SK-N-MC (cell line): ENCODE data around the gene LMTK2.

Experiments
- DNase-seq: peaks from one replicate; pipeline ENCODE4 v3.0.0-alpha.2; 2011; ENCODE audit warnings: low read depth, low spot score
- H3K27ac ChIP-seq: fragments of 200-600 bp; sonication (generic); 2 replicates; pipeline ENCODE4 v1.5.1; 2016; ENCODE audit warnings: mixed run types
- H3K36me3 ChIP-seq: fragments of 200-600 bp; sonication (generic); 2 replicates; pipeline ENCODE4 v1.6.1; 2017; ENCODE audit warnings: antibody characterized with exemption, low read length, mixed read lengths; ENCODE audit not compliant: insufficient read depth
- H3K4me3 ChIP-seq: fragments of 200-600 bp; sonication (generic); 2 replicates; pipeline ENCODE4 v1.5.1; 2016
- H3K9ac ChIP-seq: fragments of 200-600 bp; sonication (generic); 2 replicates; pipeline ENCODE4 v1.8.0; 2017; ENCODE audit warnings: mixed run types, mixed read lengths; ENCODE audit not compliant: insufficient read length
- H3K9me3 ChIP-seq: fragments of 200-600 bp; sonication (generic); 2 replicates; pipeline ENCODE4 v1.6.1; 2017; ENCODE audit warnings: low read depth, mild to moderate bottlenecking, antibody characterized with exemption, low read length, moderate library complexity, mixed read lengths
- EZH2 ChIP-seq: fragments of 200-600 bp; sonication (generic); IDR thresholded peaks from one replicate; pipeline ENCODE4 v1.6.1; 2017; ENCODE audit warnings: antibody characterized with exemption
- FOXP2 ChIP-seq: optimal IDR thresholded peaks from 2 replicates; pipeline ENCODE3; 2011; ENCODE audit warnings: mild to moderate bottlenecking, moderate library complexity; ENCODE audit not compliant: insufficient read depth; ENCODE audit errors: extremely low read length, control extremely low read depth
- POLR2AphosphoS5 ChIP-seq: IDR thresholded peaks from 2 replicates; pipeline ENCODE4 v1.6.1; 2012; ENCODE audit warnings: mild to moderate bottlenecking, low read depth, low read length, borderline replicate concordance

Gene LMTK2

DNA sequence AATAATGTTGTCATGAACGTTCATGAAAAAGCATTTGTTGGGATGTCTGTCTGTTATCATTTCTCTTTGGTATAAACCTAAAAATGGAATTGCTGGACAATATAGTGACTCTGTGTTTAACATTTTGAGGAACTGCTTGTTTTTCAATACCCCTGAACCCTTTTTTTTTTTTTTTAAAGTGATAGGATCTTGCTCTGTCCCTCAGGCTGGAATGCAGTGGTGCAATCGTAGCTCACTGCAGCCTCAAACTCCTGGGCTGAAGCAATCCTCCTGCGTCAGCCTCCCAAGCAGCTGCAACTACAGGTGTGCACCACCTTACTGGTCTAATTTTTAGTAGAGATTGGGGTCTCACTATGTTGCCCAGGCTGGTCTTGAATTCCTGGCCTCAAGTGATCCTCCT, 15.1 kb upstream of the LMTK2 start:
- H3K36me3 ChIP-seq, result no peaks in the 10 kb centered on the region
- no peak overlapping the region for H3K9ac ChIP-seq
- DNase-seq, result no peak
- H3K4me3 ChIP-seq, result no peak overlapping the region
- no peaks in the 10 kb centered on the region; the same call in 1 of the 2 replicates for H3K9me3 ChIP-seq
- H3K27ac ChIP-seq, result no peak overlapping the region
- TF ChIP-seq FOXP2 (no peak), EZH2 (no peak), POLR2AphosphoS5 (no peak)

DNA sequence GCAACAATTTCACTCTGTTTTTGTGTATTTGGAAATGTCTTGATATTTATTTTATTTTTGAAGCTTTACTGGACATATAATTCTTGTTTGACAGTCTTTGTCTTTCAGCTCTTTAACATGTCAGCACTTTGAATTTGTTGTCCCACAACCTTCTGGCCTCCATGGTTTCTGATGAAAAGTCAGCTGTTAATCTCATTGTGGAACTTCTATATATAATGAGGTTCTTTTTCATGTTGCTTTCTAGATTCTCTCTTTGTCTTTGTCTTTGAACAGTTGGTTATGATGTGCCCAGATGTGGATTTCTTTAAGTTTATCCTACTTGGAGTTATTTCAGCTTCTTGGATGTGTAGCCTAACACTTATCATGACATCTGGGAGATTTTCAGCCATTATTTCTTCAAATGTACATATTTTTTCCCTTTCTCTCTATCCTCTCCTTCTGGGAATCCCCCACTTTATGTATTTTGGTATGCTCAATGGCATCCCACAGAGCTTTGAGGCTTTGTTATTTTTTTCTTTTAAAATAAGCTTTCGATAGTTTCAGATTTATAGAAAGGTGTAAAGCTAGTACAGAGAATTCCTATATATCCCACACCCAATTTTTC, 9.5 kb upstream of the LMTK2 start:
- Histone ChIP-seq H3K36me3 (no peaks in the 10 kb centered on the region), H3K27ac (no peak overlapping the region), H3K4me3 (no peak overlapping the region), H3K9ac (no peak overlapping the region), H3K9me3 (peaks cover 6% of the 10 kb centered on the region; the same call in 1 of the 2 replicates)
- no peak for TF ChIP-seq FOXP2
- TF ChIP-seq EZH2, result no peak
- TF ChIP-seq POLR2AphosphoS5, result no peak
- no peak for DNase-seq

DNA sequence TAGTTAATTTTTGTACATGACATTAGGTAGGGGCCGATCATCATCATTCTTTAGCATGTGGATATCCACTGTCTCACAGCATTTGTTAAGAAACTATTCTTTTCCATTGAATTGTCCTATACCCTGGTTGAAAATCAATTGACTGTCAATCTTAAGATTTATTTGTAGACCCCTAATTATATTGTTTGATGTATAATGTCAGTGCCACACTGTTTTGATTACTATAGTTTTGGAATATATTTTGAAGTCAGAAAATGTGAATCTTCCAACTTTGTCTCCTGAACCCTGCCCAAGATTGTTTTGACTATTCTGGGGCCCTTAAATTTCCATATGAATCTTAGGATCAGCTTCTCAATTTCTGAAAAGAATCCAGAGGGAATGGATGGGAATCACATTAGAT, 6.6 kb upstream of the LMTK2 start:
- TF ChIP-seq FOXP2 (no peak), POLR2AphosphoS5 (no peak), EZH2 (no peak)
- H3K36me3 ChIP-seq, result no peaks in the 10 kb centered on the region
- H3K27ac ChIP-seq, result no peak overlapping the region
- no peak overlapping the region for H3K9ac ChIP-seq
- DNase-seq, result no peak
- no peak overlapping the region for H3K4me3 ChIP-seq
- peaks cover 6% of the 10 kb centered on the region; the same call in 1 of the 2 replicates for H3K9me3 ChIP-seq

DNA sequence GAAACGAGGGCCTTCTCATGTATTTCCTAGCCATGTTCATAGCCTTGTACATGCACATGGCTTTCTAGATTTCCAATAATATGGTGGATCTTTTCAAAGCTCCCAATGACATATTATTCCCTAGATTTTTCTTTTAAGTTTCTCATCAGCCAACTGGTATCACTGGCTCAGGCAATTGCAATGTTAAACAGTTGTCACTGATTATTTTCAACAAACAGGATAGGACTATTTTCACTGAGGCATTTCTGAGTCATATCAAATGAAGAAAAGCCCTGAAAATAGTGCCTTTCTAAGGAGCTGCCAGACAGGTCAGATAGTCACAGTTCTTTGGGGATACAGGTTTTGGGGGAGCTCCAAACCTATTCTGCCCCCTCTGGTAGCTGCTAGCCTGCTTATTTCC, 4.5 kb upstream of the LMTK2 start:
- Histone ChIP-seq H3K36me3 (no peaks in the 10 kb centered on the region), H3K9me3 (peaks cover 6% of the 10 kb centered on the region; the same call in 1 of the 2 replicates), H3K4me3 (no peak overlapping the region), H3K9ac (no peak overlapping the region), H3K27ac (no peak overlapping the region)
- no peak for TF ChIP-seq POLR2AphosphoS5
- TF ChIP-seq EZH2, result no peak
- TF ChIP-seq FOXP2, result no peak
- no peak for DNase-seq

DNA sequence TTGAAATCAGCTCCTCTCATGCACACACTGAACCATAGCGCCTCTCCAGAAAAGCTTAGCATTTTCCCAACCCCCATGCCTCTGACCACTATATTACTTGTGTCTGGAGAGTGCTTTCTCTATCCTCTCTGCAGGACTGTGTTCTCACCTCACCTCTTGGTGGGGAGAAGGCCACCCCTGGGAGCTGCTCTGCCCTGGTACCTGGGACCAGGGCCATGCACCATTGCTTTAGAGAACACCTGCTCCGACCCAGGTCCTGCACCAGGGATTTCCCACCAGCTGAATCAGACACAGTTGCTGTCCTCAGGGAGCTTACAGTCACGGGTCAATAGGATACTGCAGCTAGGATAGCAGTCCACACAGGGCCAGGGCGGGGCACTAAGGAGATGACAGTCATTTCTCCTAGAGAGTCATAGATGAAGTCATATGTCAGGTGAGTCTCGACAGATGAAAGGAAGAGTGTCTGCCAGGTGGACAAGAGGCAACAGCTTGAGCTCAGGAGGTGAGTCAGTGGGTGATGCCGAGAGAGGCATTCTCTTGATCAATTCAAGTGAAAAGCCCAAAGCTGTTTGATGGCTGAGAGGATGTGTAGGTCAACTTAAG, 619 bp upstream of the LMTK2 start:
- Histone ChIP-seq H3K36me3 (no peaks in the 10 kb centered on the region), H3K27ac (no peak overlapping the region), H3K4me3 (peak overlapping the region; percentile 94; the same call in 1 of the 2 replicates), H3K9ac (no peak overlapping the region), H3K9me3 (no peaks in the 10 kb centered on the region; the same call in 1 of the 2 replicates)
- no peak for DNase-seq
- no peak for TF ChIP-seq POLR2AphosphoS5
- no peak for TF ChIP-seq EZH2
- no peak for TF ChIP-seq FOXP2

DNA sequence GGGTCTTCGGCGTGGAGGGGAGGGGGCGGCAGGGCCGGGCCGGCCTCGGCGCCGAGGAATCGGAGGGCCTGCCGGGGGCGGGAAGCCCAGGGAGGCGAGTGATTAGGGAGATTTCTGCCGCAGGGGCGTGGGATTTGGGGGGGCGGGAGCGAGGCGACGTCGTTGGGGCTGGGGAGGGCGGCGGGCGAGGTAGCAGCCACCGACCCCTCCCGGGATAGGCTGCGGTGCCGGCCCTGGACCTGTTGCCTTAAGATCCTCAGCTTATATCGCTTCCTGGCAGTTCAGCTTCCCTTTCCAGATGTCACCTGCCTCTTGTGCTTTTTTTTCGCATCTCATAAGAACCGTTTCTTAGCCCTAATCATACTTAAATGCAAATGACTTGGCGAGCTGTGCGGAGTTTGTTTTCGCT, 655 bp downstream of the LMTK2 start:
- no peak for TF ChIP-seq EZH2
- H3K36me3 ChIP-seq, result no peaks in the 10 kb centered on the region
- H3K9me3 ChIP-seq, result no peaks in the 10 kb centered on the region
- H3K9ac ChIP-seq, result peak overlapping the region; percentile 92
- H3K4me3 ChIP-seq, result peak overlapping the region; percentile 94
- no peak for DNase-seq
- H3K27ac ChIP-seq, result no peak overlapping the region

DNA sequence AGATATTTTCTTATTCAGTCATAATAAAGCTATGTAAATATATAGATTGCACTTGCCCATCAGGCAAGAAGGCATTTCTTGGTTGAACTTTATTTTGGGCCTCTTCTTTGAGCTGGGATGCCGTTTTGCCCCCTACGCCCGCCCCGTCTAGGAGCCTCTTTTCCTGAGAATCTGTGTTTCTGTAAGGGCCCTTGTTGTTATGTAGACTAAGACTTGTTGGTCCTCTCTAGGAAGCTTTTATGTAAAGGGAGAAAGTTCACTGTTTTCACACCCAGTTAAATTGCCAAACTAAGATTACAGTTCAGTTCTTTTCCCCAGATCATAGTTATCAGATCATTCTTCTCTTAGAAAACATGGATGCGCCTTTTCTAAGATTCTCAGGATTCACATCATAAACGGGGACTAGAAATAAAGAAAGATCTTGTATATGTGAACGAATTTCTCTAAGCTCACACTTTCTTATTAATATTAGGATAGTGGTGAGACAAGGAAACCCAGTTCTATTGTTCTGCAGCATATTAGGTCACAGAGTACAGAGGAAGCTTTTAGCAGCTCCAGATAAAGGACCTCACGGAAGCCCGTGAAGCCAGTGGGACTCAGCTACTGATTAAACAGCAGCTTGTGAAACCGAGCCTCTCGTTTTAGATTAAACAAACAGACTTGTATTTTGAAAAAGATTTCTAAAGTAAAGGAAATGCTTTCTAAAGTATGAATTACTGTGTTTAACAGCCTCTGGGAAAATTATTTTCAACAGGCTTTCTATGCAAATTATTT, 3.8 kb downstream of the LMTK2 start:
- H3K27ac ChIP-seq, result 0 out of 2 replicates have a peak overlapping the region, but pooled peaks have one; percentile 40
- peak overlapping the region; percentile 34 for H3K9ac ChIP-seq
- H3K9me3 ChIP-seq, result no peaks in the 10 kb centered on the region
- TF ChIP-seq EZH2 (no peak), POLR2AphosphoS5 (no peak), FOXP2 (no peak)
- H3K36me3 ChIP-seq, result no peaks in the 10 kb centered on the region
- no peak for DNase-seq
- H3K4me3 ChIP-seq, result peak overlapping the region; percentile 37; the same call in 1 of the 2 replicates

DNA sequence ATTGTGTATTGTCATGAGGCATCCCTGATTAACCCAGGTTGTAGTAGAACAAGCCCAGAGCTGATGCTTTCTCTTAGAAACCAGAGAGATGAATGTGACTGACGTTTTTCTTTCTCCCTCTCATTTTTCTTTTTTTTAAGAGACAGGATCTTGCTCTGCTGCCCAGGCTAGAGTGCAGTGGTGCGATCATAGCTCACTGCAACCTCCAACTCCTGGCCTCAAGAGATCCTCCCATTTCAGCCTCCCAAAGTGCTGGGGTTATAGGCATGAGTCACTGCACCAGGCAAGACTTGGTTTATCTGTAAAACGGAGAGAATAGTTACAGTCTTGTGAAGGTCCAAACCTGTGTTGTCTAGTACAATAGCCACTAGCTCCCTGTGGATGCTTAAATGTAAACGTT, 5.4 kb downstream of the LMTK2 start:
- no peaks in the 10 kb centered on the region for H3K36me3 ChIP-seq
- no peak for TF ChIP-seq FOXP2
- no peak for TF ChIP-seq EZH2
- TF ChIP-seq POLR2AphosphoS5, result no peak
- no peaks in the 10 kb centered on the region for H3K9me3 ChIP-seq
- no peak for DNase-seq
- H3K4me3 ChIP-seq, result no peak overlapping the region
- H3K27ac ChIP-seq, result no peak overlapping the region
- H3K9ac ChIP-seq, result no peak overlapping the region
